Large intestine (tissue), 3 donors: Measurements from ENCODE around the gene CLDND2. TPM values are rescaled to one million over a fixed set of nuclear protein-coding genes. Genes with fewer than 3 reads are reported as not detected.

ENCODE experiments used
- DNase-seq, 2 donors: peaks; one replicate each; pipeline versions ENCODE4 v3.0.0 to v3.0.0-alpha.2; 2013
- H3K27ac ChIP-seq: one replicate; pipeline ENCODE4 v1.5.1; 2013; ENCODE audit warnings: low read length
- H3K27me3 ChIP-seq: 2 replicates; pipeline ENCODE4 v1.6.1; 2013; ENCODE audit warnings: low read length; ENCODE audit not compliant: control insufficient read depth, insufficient read depth
- H3K36me3 ChIP-seq: 2 replicates; pipeline ENCODE4 v1.6.1; 2013; ENCODE audit warnings: low read length; ENCODE audit not compliant: control insufficient read depth, insufficient read depth
- H3K4me1 ChIP-seq: one replicate; pipeline ENCODE4 v1.6.1; 2013; ENCODE audit warnings: low read length; ENCODE audit not compliant: control insufficient read depth, insufficient read depth
- H3K4me3 ChIP-seq: one replicate; pipeline ENCODE4 v1.5.1; 2013; ENCODE audit warnings: low read length
- H3K9me3 ChIP-seq: one replicate; pipeline ENCODE4 v1.6.1; 2013; ENCODE audit warnings: mild to moderate bottlenecking, low read depth, low read length, moderate library complexity; ENCODE audit not compliant: control insufficient read depth
- WGBS: methylation state at CpG from one replicate; pipeline ENCODE4 v1.1.5; 2013; ENCODE audit warnings: low lambda C conversion rate; ENCODE audit not compliant: insufficient coverage; 5-methylcytosine and 5-hydroxymethylcytosine counted together
- polyA plus RNA-seq: library from polyadenylated mRNA; unstranded; fragments of 120-200 nt; gene quantifications from one replicate; pipeline ENCODE4 v1.2.1, GENCODE V29; 2013

CLDND2 gene
- polyA plus RNA-seq, 1 donor, result 2.7 TPM

DNA sequence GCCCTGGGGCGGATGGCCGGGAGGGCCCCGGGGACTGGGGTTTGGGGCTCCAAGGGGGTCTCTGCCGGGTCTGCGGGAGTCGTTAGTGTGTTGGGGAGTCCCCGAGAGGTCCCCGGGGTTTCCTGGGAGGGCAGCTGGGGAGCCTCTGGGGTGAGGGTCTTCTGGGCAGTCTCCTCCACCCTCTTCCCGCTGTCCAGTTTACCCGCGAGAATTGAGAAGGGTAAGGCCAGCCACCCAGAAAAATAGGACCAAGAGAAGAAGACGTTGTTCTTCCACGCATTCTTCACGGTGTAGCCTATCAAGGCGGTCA lies 1.6 kb downstream of the CLDND2 start:
- Histone ChIP-seq H3K4me3 (peak overlapping the region; percentile 62), H3K9me3 (no peaks in the 10 kb centered on the region), H3K4me1 (peaks cover 31% of the 10 kb centered on the region), H3K36me3 (no peaks in the 10 kb centered on the region), H3K27me3 (no peaks in the 10 kb centered on the region), H3K27ac (peak overlapping the region; percentile 98)
- DNase-seq, result no peak
- WGBS, result no CpG with 5 or more reads among the region's 15 CpGs

DNA sequence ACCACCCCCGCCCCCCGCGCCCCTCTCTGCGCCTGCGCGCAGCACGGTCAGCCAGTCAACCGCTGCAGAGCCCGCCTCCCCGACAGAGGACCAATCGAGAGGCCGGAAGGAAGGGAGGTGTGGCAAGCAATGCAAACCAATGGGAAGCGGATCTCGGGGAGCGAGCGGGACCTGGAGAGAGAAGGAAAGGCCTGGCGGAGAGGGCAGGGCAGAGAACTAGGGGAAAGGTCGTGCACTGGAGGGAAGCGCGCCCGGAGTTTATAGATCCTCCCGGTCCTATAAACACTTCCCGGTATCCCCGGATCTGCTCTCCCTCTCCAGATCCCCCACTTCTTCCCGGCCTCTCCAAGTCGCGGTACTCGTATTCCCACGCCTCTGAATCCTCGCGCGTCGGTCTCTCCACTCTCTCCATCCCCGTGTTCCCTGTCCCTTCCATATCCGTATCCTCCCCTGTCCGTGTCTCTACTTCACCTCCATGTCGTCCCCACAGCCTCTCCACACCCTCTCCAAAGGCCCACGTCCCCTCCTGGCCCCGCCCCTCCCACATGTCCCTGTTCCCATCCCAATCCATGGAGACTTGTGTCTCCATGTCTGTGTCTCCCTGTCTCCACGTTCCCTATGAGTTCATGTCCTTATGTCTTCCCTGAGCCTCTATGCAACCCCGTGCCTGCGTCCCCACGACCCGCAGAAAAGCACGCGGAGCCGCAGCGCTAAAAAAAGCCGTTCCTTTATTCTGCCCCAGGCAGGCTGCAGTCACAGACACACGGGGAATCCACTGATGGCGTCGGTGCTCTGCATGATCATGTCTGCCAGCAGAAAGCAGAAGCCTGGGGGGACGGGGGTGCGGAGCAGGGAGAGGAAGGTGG lies 2.2 kb downstream of the CLDND2 start:
- H3K9me3 ChIP-seq, result no peaks in the 10 kb centered on the region
- no peaks in the 10 kb centered on the region for H3K36me3 ChIP-seq
- peaks cover 36% of the 10 kb centered on the region for H3K4me1 ChIP-seq
- H3K27me3 ChIP-seq, result no peaks in the 10 kb centered on the region
- peak overlapping the region; percentile 88 for H3K4me3 ChIP-seq
- peak overlapping the region; percentile 98 for H3K27ac ChIP-seq
- peak; percentile 99 for DNase-seq
- 0% methylated on average over 1 of the region's 54 CpGs for whole genome bisulfite sequencing

DNA sequence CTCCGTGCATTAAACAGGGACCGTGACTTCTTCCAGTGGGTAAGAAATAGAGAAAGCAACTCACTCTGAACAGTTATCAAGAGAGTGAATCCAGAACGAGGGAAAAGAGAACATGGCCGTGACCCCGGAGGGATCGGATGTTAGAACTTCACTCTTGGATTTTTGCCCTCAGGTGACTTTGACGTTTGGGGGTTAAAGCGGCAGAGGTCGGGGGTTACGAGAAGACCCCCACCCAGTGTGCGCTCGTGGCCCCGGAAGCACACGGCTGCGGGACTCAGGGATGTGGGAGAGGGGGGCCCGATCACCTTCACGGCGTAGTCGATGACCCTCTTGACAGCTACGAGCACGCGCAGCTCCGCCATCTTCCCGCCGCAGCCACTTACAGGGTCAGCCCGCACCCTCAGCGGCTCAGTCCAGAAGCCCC lies 2.8 kb downstream of the CLDND2 start, which contains the start of gene ETFB:
ETFB (minus strand) TSS at position 424 of the 424 bp plus-strand sequence; CDS start at position 362, 62 bp downstream.
- H3K4me1 ChIP-seq, result peaks cover 41% of the 10 kb centered on the region
- H3K4me3 ChIP-seq, result peak within 1 kb of the TSS; percentile 88
- peak within 1 kb of the TSS; percentile 98 for H3K27ac ChIP-seq
- no peak for DNase-seq
- H3K27me3 ChIP-seq, result no peaks in the 10 kb centered on the region
- no peaks in the 10 kb centered on the region for H3K36me3 ChIP-seq
- H3K9me3 ChIP-seq, result no peaks in the 10 kb centered on the region
- WGBS, result no CpG with 5 or more reads among the region's 27 CpGs

DNA sequence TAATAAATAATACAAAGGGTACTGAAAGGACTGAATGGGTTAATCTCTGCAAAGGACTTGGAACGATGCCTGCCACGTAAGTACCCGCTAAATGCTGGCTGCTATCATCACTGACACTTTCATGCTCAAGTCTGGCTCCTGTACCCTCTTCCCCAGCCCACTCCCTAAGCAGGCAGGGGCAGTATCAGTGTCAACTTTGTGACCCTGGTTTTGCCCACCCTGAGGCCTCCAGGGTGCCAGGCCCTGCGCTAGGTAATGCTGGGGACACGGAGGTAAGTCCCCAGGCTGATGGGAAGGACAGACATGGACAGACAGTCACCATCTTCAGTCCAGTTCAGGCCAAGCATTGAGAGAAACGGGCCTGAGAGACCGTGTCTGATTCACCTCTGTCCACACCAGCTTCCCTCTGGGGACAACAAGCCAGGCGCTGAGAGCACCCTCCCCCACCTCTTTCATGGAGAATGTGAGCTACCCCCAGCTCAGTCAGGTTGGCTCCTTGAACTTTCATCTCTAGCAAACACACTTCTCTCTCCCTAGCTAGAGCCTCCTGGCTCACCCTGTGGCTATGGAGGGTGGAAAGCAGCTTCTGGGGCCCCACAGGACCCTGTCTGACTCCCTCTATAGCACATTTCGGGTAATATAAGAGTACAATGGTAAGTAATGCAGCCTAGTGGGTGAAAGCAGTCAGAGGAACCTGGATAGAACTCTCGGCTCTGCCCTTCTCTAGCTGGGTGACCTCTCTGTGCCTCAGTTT lies 3.4 kb downstream of the CLDND2 start:
- peak overlapping the region; percentile 88 for H3K4me3 ChIP-seq
- H3K27ac ChIP-seq, result peak overlapping the region; percentile 83
- no peaks in the 10 kb centered on the region for H3K9me3 ChIP-seq
- peak; percentile 64 to 81 for DNase-seq
- no CpG with 5 or more reads among the region's 10 CpGs for WGBS
- H3K36me3 ChIP-seq, result no peaks in the 10 kb centered on the region
- peaks cover 41% of the 10 kb centered on the region for H3K4me1 ChIP-seq
- H3K27me3 ChIP-seq, result no peaks in the 10 kb centered on the region

DNA sequence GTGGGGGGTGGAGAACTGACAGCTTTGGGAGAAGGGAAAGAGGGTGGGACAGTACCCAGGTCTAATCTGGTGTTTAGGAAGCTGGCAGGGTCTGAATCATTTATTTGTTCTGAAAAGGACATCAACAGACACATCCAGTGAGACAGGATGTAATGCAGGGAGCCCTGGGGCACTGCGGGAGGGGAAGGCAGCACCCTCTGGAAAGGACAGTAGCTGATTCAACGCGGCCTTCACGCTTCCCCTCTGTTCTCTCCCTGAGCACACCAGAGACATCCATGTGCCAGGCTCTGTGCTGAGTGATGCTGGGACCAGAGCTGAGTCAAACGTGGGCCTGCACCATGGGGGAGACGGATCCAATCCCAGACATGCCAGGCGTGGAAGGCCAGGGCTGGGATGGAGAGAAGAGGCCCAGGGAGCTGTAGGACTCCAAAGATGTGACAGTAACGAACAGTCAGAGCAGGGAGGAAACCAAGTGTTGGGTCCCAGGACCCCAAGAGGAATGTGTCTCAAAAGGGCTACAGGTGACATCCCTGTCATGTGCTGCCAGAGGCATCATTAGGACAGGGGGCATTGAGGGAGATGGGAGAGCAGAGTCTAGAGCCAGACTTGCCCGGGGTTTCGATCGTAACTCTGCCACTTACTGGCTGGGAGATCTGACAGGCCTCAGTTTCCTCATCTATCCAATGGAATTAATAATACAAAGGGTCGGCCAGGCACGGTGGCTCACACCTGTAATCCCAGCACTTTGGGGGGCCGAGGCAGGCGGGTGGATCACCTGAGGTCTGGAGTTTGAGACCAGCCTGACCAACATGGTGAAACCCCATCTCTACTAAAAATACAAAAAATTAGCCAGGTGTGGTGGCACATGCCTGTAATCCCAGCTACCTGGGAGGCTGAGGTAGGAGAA lies 4.3 kb downstream of the CLDND2 start:
- no peak overlapping the region for H3K4me3 ChIP-seq
- H3K27ac ChIP-seq, result peak overlapping the region; percentile 95
- peaks cover 41% of the 10 kb centered on the region for H3K4me1 ChIP-seq
- H3K36me3 ChIP-seq, result no peaks in the 10 kb centered on the region
- H3K27me3 ChIP-seq, result no peaks in the 10 kb centered on the region
- H3K9me3 ChIP-seq, result no peaks in the 10 kb centered on the region
- no peak for DNase-seq
- whole genome bisulfite sequencing, result no CpG with 5 or more reads among the region's 15 CpGs

DNA sequence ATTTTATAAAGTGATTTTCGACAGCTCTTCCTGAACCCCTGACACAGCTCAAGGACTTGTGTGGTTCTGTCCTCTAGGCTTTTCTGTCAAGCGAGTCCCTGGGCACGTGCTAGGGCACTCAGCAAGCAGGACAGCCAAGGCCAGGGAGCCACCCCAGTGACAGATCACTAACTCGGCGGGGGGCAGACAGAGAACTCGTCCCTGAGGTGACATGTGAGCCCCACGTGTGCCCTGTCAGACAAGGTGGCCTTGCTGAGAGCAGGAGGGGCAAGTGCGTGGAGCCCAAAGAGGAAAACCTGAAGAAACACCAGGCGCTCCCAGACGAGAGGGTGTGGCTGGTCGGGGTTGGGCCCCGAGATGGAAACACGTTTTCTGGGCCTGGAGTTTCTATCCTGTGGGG lies 7.6 kb downstream of the CLDND2 start:
- Histone ChIP-seq H3K27ac (peak overlapping the region; percentile 20), H3K9me3 (no peaks in the 10 kb centered on the region), H3K4me3 (no peak overlapping the region), H3K36me3 (peaks cover 3% of the 10 kb centered on the region), H3K27me3 (no peaks in the 10 kb centered on the region), H3K4me1 (peaks cover 34% of the 10 kb centered on the region)
- DNase-seq, result peak in 1 of 2 donors; percentile 60
- no CpG with 5 or more reads among the region's 13 CpGs for WGBS

DNA sequence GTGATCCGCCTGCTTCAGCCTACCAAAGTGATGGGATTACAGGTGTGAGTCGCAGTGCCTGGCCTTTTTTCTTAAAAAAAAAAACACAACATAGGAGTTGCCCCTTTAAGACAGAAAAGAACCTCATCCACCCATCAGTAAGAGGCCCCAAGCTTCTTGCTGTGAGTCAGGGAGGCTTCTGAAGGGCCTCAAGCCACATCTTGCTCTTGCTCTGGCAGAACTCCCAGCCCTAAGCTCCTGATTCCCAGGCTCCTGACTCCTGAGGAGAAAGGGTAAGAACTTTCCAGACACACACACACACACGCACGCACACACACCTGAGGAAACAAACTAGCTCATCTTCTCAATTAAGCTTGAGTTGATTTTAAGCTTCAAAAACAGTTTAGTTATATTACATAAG lies 9.5 kb downstream of the CLDND2 start:
- H3K4me1 ChIP-seq, result peaks cover 29% of the 10 kb centered on the region
- H3K27ac ChIP-seq, result no peak overlapping the region
- no peak overlapping the region for H3K4me3 ChIP-seq
- no peak for DNase-seq
- no CpG with 5 or more reads among the region's 4 CpGs for WGBS
- no peaks in the 10 kb centered on the region for H3K9me3 ChIP-seq
- H3K36me3 ChIP-seq, result peaks cover 3% of the 10 kb centered on the region
- H3K27me3 ChIP-seq, result no peaks in the 10 kb centered on the region

DNA sequence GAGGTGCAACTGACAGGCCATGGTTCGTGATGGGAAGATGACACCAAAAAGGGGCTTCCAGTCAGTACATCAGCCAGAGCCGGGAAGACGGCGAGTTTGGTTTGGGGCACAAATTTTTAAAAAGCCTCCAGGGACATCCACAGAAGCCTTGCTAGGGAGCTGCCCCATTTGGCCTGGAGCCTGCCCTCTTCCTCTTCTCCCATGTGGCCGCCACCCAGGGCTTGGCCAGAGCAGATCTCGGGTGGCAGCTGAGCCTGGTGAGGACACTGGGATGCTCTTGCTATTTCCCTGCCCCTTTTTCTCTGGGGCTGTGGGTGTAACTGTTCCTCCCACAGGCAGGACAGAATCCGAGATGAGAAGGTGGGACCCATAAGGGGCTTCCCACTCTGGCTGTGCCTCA lies 10.9 kb downstream of the CLDND2 start:
- no peaks in the 10 kb centered on the region for H3K9me3 ChIP-seq
- no peak overlapping the region for H3K27ac ChIP-seq
- no peaks in the 10 kb centered on the region for H3K27me3 ChIP-seq
- no peak overlapping the region for H3K4me3 ChIP-seq
- 100% methylated on average over 1 of the region's 7 CpGs for WGBS
- DNase-seq, result no peak
- H3K4me1 ChIP-seq, result peaks cover 17% of the 10 kb centered on the region
- H3K36me3 ChIP-seq, result peaks cover 5% of the 10 kb centered on the region

DNA sequence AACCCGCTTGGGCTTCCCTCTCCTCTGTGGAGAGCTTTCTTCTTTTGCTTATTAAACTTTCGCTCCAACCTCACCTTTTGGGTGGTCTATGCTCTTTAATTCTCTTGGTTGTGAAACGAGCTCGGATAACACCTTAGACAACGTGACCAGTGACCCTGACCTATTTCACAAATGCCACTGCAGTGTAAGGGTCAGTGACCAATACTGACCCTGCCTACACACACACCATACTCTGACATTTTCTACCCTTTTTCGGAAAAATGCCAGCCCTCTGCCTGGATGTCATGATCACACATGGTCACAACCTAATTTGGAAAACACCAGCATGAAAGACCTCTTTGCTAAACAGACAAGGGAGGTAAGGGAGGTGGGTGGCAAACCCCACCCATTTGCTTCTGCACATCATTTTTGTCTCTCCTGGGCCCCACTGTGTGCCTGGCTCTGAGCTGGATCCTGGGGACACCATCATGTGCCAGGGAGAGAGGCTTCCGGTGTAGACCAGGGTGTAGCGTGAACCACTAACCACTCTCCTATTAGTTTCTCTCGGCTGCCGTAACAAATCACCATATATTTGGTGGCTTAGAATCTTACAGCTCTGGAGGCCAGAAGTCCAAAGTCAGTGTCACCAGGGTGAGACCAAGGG lies 12.5 kb downstream of the CLDND2 start:
- Histone ChIP-seq H3K36me3 (peaks cover 21% of the 10 kb centered on the region), H3K9me3 (no peaks in the 10 kb centered on the region), H3K4me3 (no peak overlapping the region), H3K4me1 (peaks cover 3% of the 10 kb centered on the region), H3K27me3 (no peaks in the 10 kb centered on the region), H3K27ac (no peak overlapping the region)
- DNase-seq, result no peak
- WGBS, result 100% methylated on average over 1 of the region's 10 CpGs
